Stomach (tissue), 4 donors: ENCODE measurements around the gene CHST11.

Source experiments
- CTCF ChIP-seq, 7 experiments: fragments of 450-650 bp in 4 of 7; fragments of 200-600 bp in 3 of 7; sonication (generic) in 3 of 7; IDR thresholded peaks; one replicate each; pipeline ENCODE4 v1.5.1; 2016 to 2019; ENCODE audit warnings: antibody characterized with exemption in 7 of 7, control low read depth in 2 of 7, mild to moderate bottlenecking in 1 of 7
- EP300 ChIP-seq: sonication (generic); formaldehyde crosslinking; IDR thresholded peaks from one replicate; pipeline ENCODE4 v1.6.1; 2017; ENCODE audit warnings: antibody characterized with exemption
- POLR2A ChIP-seq, 4 donors: fragments of 450-650 bp; IDR thresholded peaks; one replicate each; pipeline ENCODE4 v1.6.1; 2016; ENCODE audit warnings: antibody characterized with exemption in 4 of 4, control low read depth in 2 of 4, mild to moderate bottlenecking in 1 of 4, moderate library complexity in 1 of 4
- POLR2AphosphoS5 ChIP-seq, 3 donors: sonication (generic); formaldehyde crosslinking; IDR thresholded peaks; one replicate each; pipeline ENCODE4 v1.6.1; 2016; ENCODE audit warnings: antibody characterized with exemption in 3 of 3

GRCh38 chr12:104596898-104597843, 140.4 kb downstream of the CHST11 start:
- no peak for TF ChIP-seq CTCF (IDR thresholded peaks at IDR 0.05)
- TF ChIP-seq POLR2A (IDR thresholded peaks at IDR 0.05): no peak
- TF ChIP-seq EP300: no peak
- TF ChIP-seq POLR2AphosphoS5 (IDR thresholded peaks at IDR 0.05): no peak
